Measurements from ENCODE around the gene ULK4. TPM values are rescaled to one million over a fixed set of nuclear protein-coding genes. Genes with fewer than 3 reads are reported as not detected.

The ULK4 gene
- total RNA-seq, 1 experiment from 2014 or later: 6.3 TPM

GRCh38 chr3:41580274-41580959 lies 381.5 kb downstream of the ULK4 start:
- Histone ChIP-seq H3K9me2 (ENCODE audit: insufficient read depth) (no peaks in the 10 kb centered on the region), H4K20me1 (ENCODE audit: insufficient read depth) (no peaks in the 10 kb centered on the region), H2AFZ (ENCODE audit: low read depth, low read length, poor library complexity, severe bottlenecking) (no peak overlapping the region), H3K27me3 (ENCODE audit: insufficient read depth, low read length) (no peaks in the 10 kb centered on the region), H3K9ac (ENCODE audit: low read length) (no peak overlapping the region), H3K4me1 (ENCODE audit: control insufficient read depth in 1 of 2, insufficient read depth in 2 of 2, low read length in 2 of 2) (no peaks in the 10 kb centered on the region), H3K36me3 (ENCODE audit: control insufficient read depth in 1 of 2, insufficient read depth in 2 of 2, low read length in 2 of 2) (no peaks in the 10 kb centered on the region), H3K9me3 (ENCODE audit: control insufficient read depth in 1 of 2, insufficient read depth in 1 of 2, low read depth in 1 of 2, low read length in 2 of 2) (no peaks in the 10 kb centered on the region), H3K27ac (ENCODE audit: low read depth, low read length) (no peak overlapping the region), H3K4me2 (ENCODE audit: low read length) (no peak overlapping the region), H3K4me3 (replicated peaks in 1 of 2; ENCODE audit: low read depth in 1 of 2, low read length in 2 of 2) (no peak overlapping the region), H3K79me2 (ENCODE audit: insufficient read depth, low read length) (no peaks in the 10 kb centered on the region)
- no peak for ATAC-seq
- no peak for DNase-seq (ENCODE audit: low read depth, low spot score)
- POLR2A ChIA-PET: no interaction called here
- intact Hi-C loops (cut with micrococcal nuclease): no loop called here
- RAD21 ChIA-PET (ENCODE audit: low non-redundant PET in 1 of 2, low total read pairs in 2 of 2, uncharacterized antibody in 2 of 2, unreplicated experiment in 2 of 2): no interaction called here
- TF ChIP-seq CBX3 (IDR thresholded peaks at IDR 0.05; ENCODE audit: low read depth) (no peak), ELF1 (IDR thresholded peaks at IDR 0.05; ENCODE audit: borderline replicate concordance, low read depth) (no peak), FOSL1 (IDR thresholded peaks at IDR 0.05; ENCODE audit: low read depth) (no peak), ZBTB33 (IDR thresholded peaks at IDR 0.05; ENCODE audit: extremely low read depth, insufficient replicate concordance, low read length) (no peak), EGR1 (IDR thresholded peaks at IDR 0.05; ENCODE audit: low read depth) (no peak), EZH2 (IDR thresholded peaks at IDR 0.05) (no peak), SRF (IDR thresholded peaks at IDR 0.05; ENCODE audit: low read depth) (no peak), ATF3 (IDR thresholded peaks at IDR 0.05) (no peak), YY1 (IDR thresholded peaks at IDR 0.05; ENCODE audit: extremely low read depth, insufficient replicate concordance, low read depth, low read length) (no peak), JUND (IDR thresholded peaks at IDR 0.05) (no peak), SIN3A (IDR thresholded peaks at IDR 0.05; ENCODE audit: low read depth) (no peak), REST (IDR thresholded peaks at IDR 0.05; ENCODE audit: low read depth) (no peak), ZFX (IDR thresholded peaks at IDR 0.05) (no peak), EZH2phosphoT487 (IDR thresholded peaks at IDR 0.05; ENCODE audit: borderline replicate concordance) (no peak), SP1 (IDR thresholded peaks at IDR 0.05; ENCODE audit: low read depth) (no peak)
- TF ChIP-seq, protein P1, sequence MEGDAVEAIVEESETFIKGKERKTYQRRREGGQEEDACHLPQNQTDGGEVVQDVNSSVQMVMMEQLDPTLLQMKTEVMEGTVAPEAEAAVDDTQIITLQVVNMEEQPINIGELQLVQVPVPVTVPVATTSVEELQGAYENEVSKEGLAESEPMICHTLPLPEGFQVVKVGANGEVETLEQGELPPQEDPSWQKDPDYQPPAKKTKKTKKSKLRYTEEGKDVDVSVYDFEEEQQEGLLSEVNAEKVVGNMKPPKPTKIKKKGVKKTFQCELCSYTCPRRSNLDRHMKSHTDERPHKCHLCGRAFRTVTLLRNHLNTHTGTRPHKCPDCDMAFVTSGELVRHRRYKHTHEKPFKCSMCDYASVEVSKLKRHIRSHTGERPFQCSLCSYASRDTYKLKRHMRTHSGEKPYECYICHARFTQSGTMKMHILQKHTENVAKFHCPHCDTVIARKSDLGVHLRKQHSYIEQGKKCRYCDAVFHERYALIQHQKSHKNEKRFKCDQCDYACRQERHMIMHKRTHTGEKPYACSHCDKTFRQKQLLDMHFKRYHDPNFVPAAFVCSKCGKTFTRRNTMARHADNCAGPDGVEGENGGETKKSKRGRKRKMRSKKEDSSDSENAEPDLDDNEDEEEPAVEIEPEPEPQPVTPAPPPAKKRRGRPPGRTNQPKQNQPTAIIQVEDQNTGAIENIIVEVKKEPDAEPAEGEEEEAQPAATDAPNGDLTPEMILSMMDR (IDR thresholded peaks at IDR 0.05 in 2 of 3, conservative IDR thresholded peaks at IDR 0.05 in 1 of 3; ENCODE audit: borderline replicate concordance in 1 of 3, insufficient read depth in 1 of 3, low read depth in 2 of 3, low read length in 2 of 3): no peak
- CTCF ChIA-PET: no interaction called here
- BruUV-seq (replicated peaks): no TSS peak
